Uterus (tissue), 2 donors: ENCODE results near the gene DTNBP1.

Source experiments
- CTCF ChIP-seq, 4 experiments: fragments of 200-600 bp in 2 of 4; fragments of 450-650 bp in 2 of 4; sonication (generic) in 2 of 4; IDR thresholded peaks; one replicate each; pipeline ENCODE4 v1.5.1; 2016 to 2019; ENCODE audit warnings: antibody characterized with exemption in 4 of 4, mild to moderate bottlenecking in 2 of 4, moderate library complexity in 1 of 4
- POLR2A ChIP-seq, 2 donors: fragments of 450-650 bp; IDR thresholded peaks; one replicate each; pipeline ENCODE4 v1.6.1; 2016; ENCODE audit warnings: antibody characterized with exemption in 2 of 2, mild to moderate bottlenecking in 1 of 2, moderate library complexity in 1 of 2

DNA sequence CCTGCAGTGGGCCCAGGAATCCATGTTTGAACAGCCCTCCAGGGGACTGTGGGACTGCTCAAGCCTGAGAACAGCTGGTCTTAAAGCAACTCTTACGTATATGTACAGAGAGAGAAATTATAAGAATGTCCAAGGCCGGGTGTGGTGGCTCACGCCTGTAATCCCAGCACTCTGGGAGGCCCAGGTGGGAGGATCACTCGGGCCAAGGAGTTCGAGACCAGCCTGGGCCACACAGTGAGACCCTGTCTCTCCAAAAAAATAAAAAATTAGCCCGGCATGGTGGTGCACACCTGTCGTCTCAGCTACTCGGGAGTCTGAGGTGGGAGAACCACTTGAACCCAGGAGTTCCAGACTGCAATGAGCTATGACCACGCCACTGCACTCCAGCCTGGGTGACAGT lies 134.0 kb downstream of the DTNBP1 start:
- TF ChIP-seq CTCF (IDR thresholded peaks at IDR 0.05) (no peak), POLR2A (IDR thresholded peaks at IDR 0.05) (no peak)
